Endothelial cell of umbilical vein (primary cell): Measurements from ENCODE around the gene ABHD17A. TPM values are rescaled to one million over a fixed set of nuclear protein-coding genes. Genes with fewer than 3 reads are reported as not detected.

Experiments
- BruUV-seq: library from RNA; stranded (reverse); fragments of 400-500 nt; replicated peaks from 2 replicates; lab custom pipeline; 2021; lab: Mats Ljungman, UMichigan
- CTCF ChIA-PET: fragments of 300-600, 350-600 bp; sonication (Branson Sonifier 250); formaldehyde crosslinking; loops from one replicate; lab custom pipeline; 2021; ENCODE audit warnings: antibody characterized with exemption, inconsistent platforms; lab: Charles Lee
- POLR2A ChIA-PET: fragments of 300-600, 350-600 bp; sonication (Branson Sonifier 250); formaldehyde crosslinking; loops from one replicate; lab custom pipeline; 2021; ENCODE audit warnings: antibody characterized with exemption, inconsistent platforms; lab: Charles Lee
- DNase-seq: peaks from one replicate; pipeline ENCODE4 v3.0.0-alpha.2; 2011; ENCODE audit warnings: low read depth, low spot score
- FAIRE-seq: peaks from 2 replicates; lab custom pipeline; 2011; peaks lifted over from hg19 to GRCh38; lab: Jason Lieb, UNC
- H2AFZ ChIP-seq: 2 replicates; pipeline ENCODE4 v1.6.0; 2012; ENCODE audit warnings: low read depth, low read length, control low read depth, inconsistent platforms
- H3K27ac ChIP-seq: 2 replicates; pipeline ENCODE4 v1.5.1; 2011; ENCODE audit warnings: low read depth, mild to moderate bottlenecking, control low read depth, low read length, moderate library complexity; ENCODE audit not compliant: insufficient read depth
- H3K27me3 ChIP-seq, 2 experiments: 2 replicates each; pipeline versions ENCODE4 v1.6.0 to v1.6.1; 2011; ENCODE audit warnings: low read length in 2 of 2, mixed read lengths in 1 of 2; ENCODE audit not compliant: control insufficient read depth in 2 of 2, insufficient read depth in 2 of 2
- H3K36me3 ChIP-seq, 2 experiments: 2 replicates in 1 of 2; 3 replicates in 1 of 2; pipeline ENCODE4 v1.5.1; 2011; ENCODE audit warnings: low read length in 2 of 2, mild to moderate bottlenecking in 1 of 2, moderate library complexity in 1 of 2; ENCODE audit not compliant: control insufficient read depth in 2 of 2, insufficient read depth in 2 of 2; ENCODE audit errors: extremely low read depth in 1 of 2
- H3K4me1 ChIP-seq: 3 replicates; pipeline ENCODE4 v1.5.1; 2011; ENCODE audit warnings: mild to moderate bottlenecking, low read length; ENCODE audit not compliant: control insufficient read depth, insufficient read depth; ENCODE audit errors: extremely low read depth
- H3K4me2 ChIP-seq: 2 replicates; pipeline ENCODE4 v1.6.1; 2011; ENCODE audit warnings: low read length, control low read depth, mixed read lengths; ENCODE audit not compliant: insufficient read depth
- H3K4me3 ChIP-seq, 3 experiments: fragments of 200-600 bp in 1 of 3; sonication (generic), shearing (Covaris generic) in 1 of 3; replicated peaks in 1 of 3; 2 replicates each; pipeline ENCODE4 v1.5.1; 2011 to 2016; ENCODE audit warnings: control low read depth in 3 of 3, low read length in 3 of 3, mild to moderate bottlenecking in 2 of 3, inconsistent platforms in 1 of 3, low read depth in 1 of 3, moderate library complexity in 1 of 3; ENCODE audit not compliant: insufficient read depth in 1 of 3
- H3K79me2 ChIP-seq: 2 replicates; pipeline ENCODE4 v1.6.0; 2012; ENCODE audit warnings: low read length, inconsistent platforms; ENCODE audit not compliant: control insufficient read depth, insufficient read depth
- H3K9ac ChIP-seq: replicated peaks from 2 replicates; pipeline ENCODE3; 2011; ENCODE audit warnings: low read length, control low read depth; ENCODE audit not compliant: insufficient read depth; ENCODE audit errors: extremely low read depth
- H3K9me1 ChIP-seq: replicated peaks from 3 replicates; pipeline ENCODE4 v1.6.0; 2011; ENCODE audit warnings: mild to moderate bottlenecking, low read length; ENCODE audit not compliant: control insufficient read depth, insufficient read depth; ENCODE audit errors: extremely low read depth
- H3K9me3 ChIP-seq: replicated peaks from 2 replicates; pipeline ENCODE4 v1.5.1; 2012; ENCODE audit warnings: low read length, inconsistent platforms; ENCODE audit not compliant: control insufficient read depth, insufficient read depth
- H4K20me1 ChIP-seq: replicated peaks from 2 replicates; pipeline ENCODE3; 2011; ENCODE audit warnings: mild to moderate bottlenecking, low read length; ENCODE audit not compliant: control insufficient read depth, insufficient read depth; ENCODE audit errors: extremely low read depth
- EZH2 ChIP-seq: IDR thresholded peaks from 2 replicates; pipeline ENCODE4 v1.6.1; 2012; ENCODE audit warnings: borderline replicate concordance, low read depth, mild to moderate bottlenecking, moderate library complexity, low read length, inconsistent platforms; ENCODE audit not compliant: severe bottlenecking
- FOS ChIP-seq: IDR thresholded peaks from 2 replicates; pipeline ENCODE4 v1.6.1; 2011; ENCODE audit warnings: mild to moderate bottlenecking, low read length, moderate library complexity, borderline replicate concordance; ENCODE audit not compliant: insufficient read depth
- GATA2 ChIP-seq: IDR thresholded peaks from 2 replicates; pipeline ENCODE4 v1.7.0; 2011; ENCODE audit warnings: low read depth, mild to moderate bottlenecking, moderate library complexity, mixed read lengths, low read length; ENCODE audit not compliant: insufficient read length, insufficient read depth
- JUN ChIP-seq: IDR thresholded peaks from 2 replicates; pipeline ENCODE4 v1.6.1; 2011; ENCODE audit warnings: borderline replicate concordance, low read depth; ENCODE audit not compliant: insufficient read length, insufficient read depth
- MYC ChIP-seq: IDR thresholded peaks from one replicate; pipeline ENCODE4 v1.6.1; 2011; ENCODE audit warnings: mild to moderate bottlenecking, low read depth, low read length
- POLR2A ChIP-seq: IDR thresholded peaks from 2 replicates; pipeline ENCODE4 v1.6.1; 2012; ENCODE audit warnings: low read depth, mild to moderate bottlenecking, control low read depth, low read length
- POLR2AphosphoS5 ChIP-seq: IDR thresholded peaks from 2 replicates; pipeline ENCODE4 v1.6.1; 2012; ENCODE audit warnings: low read depth, mild to moderate bottlenecking, control low read depth, low read length, moderate library complexity; ENCODE audit not compliant: insufficient read depth
- dilution Hi-C: fragments of 300-500 bp; cut with MboI; formaldehyde crosslinking; loops from one replicate; pipeline ENCODE4 v1.15.0; 2019; ENCODE audit warnings: low sequenced_read_pairs; ENCODE audit not compliant: extremely low pct_ligation_motif_present
- intact Hi-C: fragments of 100-400 bp; cut with micrococcal nuclease; formaldehyde crosslinking; loops from one replicate; pipeline ENCODE4 v1.10.0; 2022
- polyA plus RNA-seq, 4 experiments: library from polyadenylated mRNA; depleted of rRNA in 3 of 4; stranded (reverse) in 3 of 4; unstranded in 1 of 4; fragments of >200 nt; gene quantifications; 2 replicates each; pipeline versions ENCODE4 v1.2.1 to v1.2.3, GENCODE V29; 2011 to 2012; ENCODE audit warnings: missing spikeins in 1 of 4
- total RNA-seq: library from RNA; stranded (reverse); gene quantifications from 2 replicates; pipeline ENCODE4 v1.2.3, GENCODE V29; 2021
- TF ChIP-seq, protein P1 (sequence below): IDR thresholded peaks from 2 replicates; pipeline ENCODE4 v1.6.1; 2011; ENCODE audit not compliant: insufficient read depth, insufficient read length
- TF ChIP-seq, protein P2 (sequence below), 2 donors: IDR thresholded peaks; 1 replicate in 1 of 2; 2 replicates in 1 of 2; pipeline ENCODE4 v1.5.1; 2011; ENCODE audit warnings: low read length in 2 of 2, mild to moderate bottlenecking in 2 of 2, moderate library complexity in 2 of 2, control low read depth in 1 of 2, inconsistent platforms in 1 of 2, low read depth in 1 of 2; ENCODE audit not compliant: insufficient read depth in 1 of 2; ENCODE audit errors: extremely low read depth in 1 of 2

The ABHD17A gene
- total and polyA plus RNA-seq, 2 donors (not counting 3 experiments of a cell fraction or from before 2014, with no cell fraction given), result 89.8 to 143 TPM

DNA sequence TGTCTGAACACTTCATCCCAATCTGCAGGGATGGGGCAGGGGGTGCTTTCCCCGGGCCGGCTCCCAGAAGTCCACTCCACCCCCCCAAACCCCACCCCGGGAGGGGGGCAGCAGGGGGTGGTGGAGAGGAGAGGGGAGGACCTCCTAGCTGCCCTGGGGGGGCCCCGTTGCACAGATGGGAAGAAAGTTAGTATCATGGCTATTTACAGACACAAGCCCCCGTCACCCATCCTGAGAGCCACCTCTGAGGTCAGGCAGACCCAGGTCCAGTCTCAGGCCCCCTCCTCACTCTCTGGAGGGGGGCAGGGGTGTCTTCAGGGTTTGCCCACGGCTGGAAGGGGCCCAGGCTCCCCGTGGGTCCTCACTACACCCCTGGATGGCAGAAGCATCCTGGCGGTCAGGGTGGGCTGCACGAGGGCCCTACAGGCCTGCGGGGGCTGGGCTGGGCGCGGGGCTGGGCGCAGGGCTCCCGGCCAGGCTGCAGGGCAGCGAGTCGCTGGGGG, 31.2 kb downstream of the ABHD17A start:
- dilution Hi-C loops (no loop called here), intact Hi-C loops (no loop called here)
- no peak for FAIRE-seq
- TSS peak; percentile 53 for BruUV-seq
- H3K9me3 ChIP-seq, result no peaks in the 10 kb centered on the region
- no peak overlapping the region for H3K27ac ChIP-seq
- H3K4me3 ChIP-seq, result no peak overlapping the region
- no peak overlapping the region for H3K4me2 ChIP-seq
- peaks cover 55% of the 10 kb centered on the region for H3K79me2 ChIP-seq
- ChIA-PET POLR2A (no interaction called here), CTCF (interaction anchor here (0.9 to 1.8 kb wide), 5 partner anchors 13 to 28 kb away, joined by 3 to 8 read pairs (median 3); no protein-coding TSS in a partner anchor)
- no peaks in the 10 kb centered on the region for H3K9me1 ChIP-seq
- H3K9ac ChIP-seq, result no peak overlapping the region
- no peak for DNase-seq
- no peaks in the 10 kb centered on the region for H4K20me1 ChIP-seq
- H3K4me1 ChIP-seq, result peaks cover 32% of the 10 kb centered on the region
- H3K36me3 ChIP-seq, result no peaks in the 10 kb centered on the region
- no peak overlapping the region for H2AFZ ChIP-seq
- TF ChIP-seq EZH2, result no peak
- no peak for TF ChIP-seq MYC
- TF ChIP-seq FOS, result no peak
- TF ChIP-seq GATA2, result no peak
- TF ChIP-seq, protein P1, sequence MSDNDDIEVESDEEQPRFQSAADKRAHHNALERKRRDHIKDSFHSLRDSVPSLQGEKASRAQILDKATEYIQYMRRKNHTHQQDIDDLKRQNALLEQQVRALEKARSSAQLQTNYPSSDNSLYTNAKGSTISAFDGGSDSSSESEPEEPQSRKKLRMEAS, result no peak
- TF ChIP-seq POLR2A, result no peak
- no peak for TF ChIP-seq POLR2AphosphoS5
- TF ChIP-seq JUN, result no peak
- TF ChIP-seq, protein P2, sequence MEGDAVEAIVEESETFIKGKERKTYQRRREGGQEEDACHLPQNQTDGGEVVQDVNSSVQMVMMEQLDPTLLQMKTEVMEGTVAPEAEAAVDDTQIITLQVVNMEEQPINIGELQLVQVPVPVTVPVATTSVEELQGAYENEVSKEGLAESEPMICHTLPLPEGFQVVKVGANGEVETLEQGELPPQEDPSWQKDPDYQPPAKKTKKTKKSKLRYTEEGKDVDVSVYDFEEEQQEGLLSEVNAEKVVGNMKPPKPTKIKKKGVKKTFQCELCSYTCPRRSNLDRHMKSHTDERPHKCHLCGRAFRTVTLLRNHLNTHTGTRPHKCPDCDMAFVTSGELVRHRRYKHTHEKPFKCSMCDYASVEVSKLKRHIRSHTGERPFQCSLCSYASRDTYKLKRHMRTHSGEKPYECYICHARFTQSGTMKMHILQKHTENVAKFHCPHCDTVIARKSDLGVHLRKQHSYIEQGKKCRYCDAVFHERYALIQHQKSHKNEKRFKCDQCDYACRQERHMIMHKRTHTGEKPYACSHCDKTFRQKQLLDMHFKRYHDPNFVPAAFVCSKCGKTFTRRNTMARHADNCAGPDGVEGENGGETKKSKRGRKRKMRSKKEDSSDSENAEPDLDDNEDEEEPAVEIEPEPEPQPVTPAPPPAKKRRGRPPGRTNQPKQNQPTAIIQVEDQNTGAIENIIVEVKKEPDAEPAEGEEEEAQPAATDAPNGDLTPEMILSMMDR (IDR thresholded peaks at IDR 0.05; ENCODE audit: extremely low read depth in 1 of 2, insufficient read depth in 1 of 2, low read depth in 1 of 2, low read length in 2 of 2), result no peak
- no peaks in the 10 kb centered on the region for H3K27me3 ChIP-seq
